GM10847 (cell line): Measurements from ENCODE around the gene AEBP1.

Experiments
- POLR2A ChIP-seq: IDR thresholded peaks from 2 replicates; pipeline ENCODE4 v1.6.1; 2011; ENCODE audit not compliant: insufficient read length; ENCODE audit errors: extremely low read depth

The AEBP1 gene

GRCh38 chr7:44154703-44155102 lies 50.6 kb downstream of the AEBP1 start:
- no peak for TF ChIP-seq POLR2A

- TF ChIP-seq POLR2A: no peak
Measured at GRCh38 chr7:44155191-44156185, 51.3 kb downstream of the AEBP1 start.

GRCh38 chr7:44156453-44157010 lies 52.4 kb downstream of the AEBP1 start:
- no peak for TF ChIP-seq POLR2A

- no peak for TF ChIP-seq POLR2A
Measured at GRCh38 chr7:44157116-44158080, 53.3 kb downstream of the AEBP1 start.

GRCh38 chr7:44158096-44158872 lies 54.1 kb downstream of the AEBP1 start:
- no peak for TF ChIP-seq POLR2A

GRCh38 chr7:44158873-44159631 lies 54.9 kb downstream of the AEBP1 start:
- no peak for TF ChIP-seq POLR2A

GRCh38 chr7:44159824-44160630 lies 55.9 kb downstream of the AEBP1 start:
- TF ChIP-seq POLR2A: no peak

- no peak for TF ChIP-seq POLR2A
Measured at GRCh38 chr7:44161371-44161770, 57.2 kb downstream of the AEBP1 start.

GRCh38 chr7:44162179-44162578 lies 58.0 kb downstream of the AEBP1 start:
- TF ChIP-seq POLR2A: no peak

- no peak for TF ChIP-seq POLR2A
Measured at GRCh38 chr7:44162785-44163395, 58.7 kb downstream of the AEBP1 start.

GRCh38 chr7:44163591-44163990 lies 59.4 kb downstream of the AEBP1 start:
- no peak for TF ChIP-seq POLR2A
